ENCODE results near the gene TBC1D4.

DNA sequence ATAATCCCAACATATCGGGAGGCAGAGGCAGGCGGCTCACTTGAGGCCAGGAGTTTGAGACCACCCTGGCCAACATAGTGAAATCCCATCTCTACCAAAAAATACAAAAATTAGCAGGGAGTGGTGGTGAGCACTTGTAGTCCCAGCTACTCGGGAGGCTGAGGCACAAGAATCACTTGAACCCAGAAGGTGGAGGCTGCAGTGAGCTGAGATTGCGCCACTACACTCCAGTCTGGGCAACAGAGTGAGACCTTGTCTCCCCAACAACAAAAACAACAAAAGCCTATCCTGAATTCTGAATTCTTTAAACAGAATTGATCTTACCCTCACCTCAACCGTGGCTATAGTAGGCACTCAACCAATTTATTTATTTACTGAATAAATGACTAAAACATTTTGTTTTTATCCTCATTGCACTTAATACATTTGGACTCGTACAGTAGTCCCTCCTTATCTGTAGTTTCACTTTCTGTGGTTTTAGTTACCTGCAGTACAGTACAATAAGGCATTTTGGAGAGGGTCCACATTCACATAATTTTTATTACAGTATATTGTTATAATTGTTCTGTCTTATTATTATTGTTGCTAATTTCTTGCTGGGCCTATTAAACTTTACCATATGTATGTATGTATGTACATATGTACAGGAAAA, 98.8 kb downstream of the TBC1D4 start:
- TF ChIP-seq, protein P1, sequence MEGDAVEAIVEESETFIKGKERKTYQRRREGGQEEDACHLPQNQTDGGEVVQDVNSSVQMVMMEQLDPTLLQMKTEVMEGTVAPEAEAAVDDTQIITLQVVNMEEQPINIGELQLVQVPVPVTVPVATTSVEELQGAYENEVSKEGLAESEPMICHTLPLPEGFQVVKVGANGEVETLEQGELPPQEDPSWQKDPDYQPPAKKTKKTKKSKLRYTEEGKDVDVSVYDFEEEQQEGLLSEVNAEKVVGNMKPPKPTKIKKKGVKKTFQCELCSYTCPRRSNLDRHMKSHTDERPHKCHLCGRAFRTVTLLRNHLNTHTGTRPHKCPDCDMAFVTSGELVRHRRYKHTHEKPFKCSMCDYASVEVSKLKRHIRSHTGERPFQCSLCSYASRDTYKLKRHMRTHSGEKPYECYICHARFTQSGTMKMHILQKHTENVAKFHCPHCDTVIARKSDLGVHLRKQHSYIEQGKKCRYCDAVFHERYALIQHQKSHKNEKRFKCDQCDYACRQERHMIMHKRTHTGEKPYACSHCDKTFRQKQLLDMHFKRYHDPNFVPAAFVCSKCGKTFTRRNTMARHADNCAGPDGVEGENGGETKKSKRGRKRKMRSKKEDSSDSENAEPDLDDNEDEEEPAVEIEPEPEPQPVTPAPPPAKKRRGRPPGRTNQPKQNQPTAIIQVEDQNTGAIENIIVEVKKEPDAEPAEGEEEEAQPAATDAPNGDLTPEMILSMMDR (conservative IDR thresholded peaks at IDR 0.05) = no peak
- TF ChIP-seq EZH2 (IDR thresholded peaks at IDR 0.05; ENCODE audit: low read depth) = no peak
